GM06990 (cell line): ENCODE data around the gene OR10H1.
"Not testable (repeated sequence)": the region's sequence is repeated elsewhere in the genome, so short reads cannot be mapped to it uniquely, and the experiment has no call there.

Experiments used
- DNase-seq: peaks from one replicate; pipeline ENCODE4 v3.0.0-alpha.2; 2011; ENCODE audit not compliant: insufficient read length; ENCODE audit errors: extremely low read depth
- H3K27me3 ChIP-seq: replicated peaks from 2 replicates; pipeline ENCODE4 v1.6.0; 2011; ENCODE audit warnings: low read length; ENCODE audit not compliant: control insufficient read depth, insufficient read depth
- H3K36me3 ChIP-seq: 2 replicates; pipeline ENCODE4 v1.5.1; 2011; ENCODE audit warnings: low read length; ENCODE audit not compliant: control insufficient read depth, insufficient read depth
- H3K4me3 ChIP-seq: replicated peaks from 2 replicates; pipeline ENCODE4 v1.5.1; 2011; ENCODE audit warnings: low read depth, mild to moderate bottlenecking, control low read depth, low read length
- TF ChIP-seq, protein P1 (sequence below): IDR thresholded peaks from 2 replicates; pipeline ENCODE4 v1.5.1; 2011; ENCODE audit warnings: low read length, control low read depth, mild to moderate bottlenecking, inconsistent platforms; ENCODE audit not compliant: insufficient read depth, poor library complexity, severe bottlenecking

Gene OR10H1

DNA sequence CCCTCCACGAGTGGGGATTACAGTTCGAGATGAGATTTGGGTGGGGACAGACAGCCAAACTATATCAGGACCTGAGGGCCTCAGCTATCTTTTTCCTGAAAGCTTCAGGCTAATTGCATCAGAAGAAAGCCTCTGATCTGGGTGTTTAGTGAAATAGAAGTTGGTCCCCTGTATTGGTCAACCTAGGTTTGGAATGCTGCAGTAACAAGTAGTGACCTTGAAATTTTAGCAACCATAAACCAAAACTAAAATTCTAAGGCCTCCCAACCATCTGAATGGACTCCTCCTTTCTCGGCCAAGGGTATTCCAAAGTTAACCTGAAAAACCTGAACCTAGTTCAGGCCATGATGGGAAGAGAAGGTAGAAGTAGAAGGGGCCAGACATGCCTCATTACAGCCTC, 34.9 kb upstream of the OR10H1 start:
- Histone ChIP-seq H3K36me3 (no peaks in the 10 kb centered on the region), H3K27me3 (no peaks in the 10 kb centered on the region; the same call in 1 of the 2 replicates), H3K4me3 (no peak overlapping the region)
- TF ChIP-seq, protein P1, sequence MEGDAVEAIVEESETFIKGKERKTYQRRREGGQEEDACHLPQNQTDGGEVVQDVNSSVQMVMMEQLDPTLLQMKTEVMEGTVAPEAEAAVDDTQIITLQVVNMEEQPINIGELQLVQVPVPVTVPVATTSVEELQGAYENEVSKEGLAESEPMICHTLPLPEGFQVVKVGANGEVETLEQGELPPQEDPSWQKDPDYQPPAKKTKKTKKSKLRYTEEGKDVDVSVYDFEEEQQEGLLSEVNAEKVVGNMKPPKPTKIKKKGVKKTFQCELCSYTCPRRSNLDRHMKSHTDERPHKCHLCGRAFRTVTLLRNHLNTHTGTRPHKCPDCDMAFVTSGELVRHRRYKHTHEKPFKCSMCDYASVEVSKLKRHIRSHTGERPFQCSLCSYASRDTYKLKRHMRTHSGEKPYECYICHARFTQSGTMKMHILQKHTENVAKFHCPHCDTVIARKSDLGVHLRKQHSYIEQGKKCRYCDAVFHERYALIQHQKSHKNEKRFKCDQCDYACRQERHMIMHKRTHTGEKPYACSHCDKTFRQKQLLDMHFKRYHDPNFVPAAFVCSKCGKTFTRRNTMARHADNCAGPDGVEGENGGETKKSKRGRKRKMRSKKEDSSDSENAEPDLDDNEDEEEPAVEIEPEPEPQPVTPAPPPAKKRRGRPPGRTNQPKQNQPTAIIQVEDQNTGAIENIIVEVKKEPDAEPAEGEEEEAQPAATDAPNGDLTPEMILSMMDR, result no peak
- DNase-seq, result no peak

DNA sequence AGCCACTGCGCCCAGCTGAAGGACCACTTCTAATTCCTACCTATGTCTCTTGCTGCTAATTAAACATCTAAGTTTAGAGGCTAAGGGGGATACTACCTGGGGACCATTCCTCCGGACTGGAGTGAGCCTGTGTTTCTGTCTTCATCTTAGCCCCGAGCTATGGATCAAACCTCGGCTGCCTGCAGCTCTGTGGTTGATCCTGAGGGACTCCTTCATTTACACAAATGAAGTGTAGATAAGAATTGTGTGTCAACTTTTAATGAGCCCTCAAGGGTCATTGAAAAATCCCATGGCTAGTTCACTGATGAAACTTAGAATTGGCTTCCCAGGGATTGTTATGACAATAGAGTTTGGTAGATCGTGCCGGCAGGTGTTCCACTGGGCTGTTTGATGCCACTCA, 31.5 kb upstream of the OR10H1 start:
- Histone ChIP-seq H3K27me3 (no peaks in the 10 kb centered on the region; the same call in 1 of the 2 replicates), H3K4me3 (no peak overlapping the region), H3K36me3 (no peaks in the 10 kb centered on the region)
- DNase-seq, result no peak
- TF ChIP-seq, protein P1, result no peak

DNA sequence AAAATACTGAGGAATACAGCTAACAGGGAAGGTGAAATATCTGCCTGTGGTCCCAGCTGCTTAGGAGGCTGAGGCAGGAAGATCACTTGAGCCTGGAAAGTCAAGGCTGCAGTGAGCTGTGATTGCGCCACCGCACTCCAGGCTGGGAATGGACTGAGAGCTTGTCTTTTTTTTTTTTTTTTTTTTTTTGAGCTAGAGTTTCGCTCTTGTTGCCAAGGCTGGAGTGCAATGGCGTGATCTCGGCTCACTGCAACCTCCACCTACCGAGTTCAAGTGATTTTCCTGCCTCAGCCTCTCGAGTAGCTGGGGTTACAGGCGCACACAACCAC, 28.4 kb upstream of the OR10H1 start:
- not testable (repeated sequence) for H3K4me3 ChIP-seq, H3K27me3 ChIP-seq, DNase-seq, H3K36me3 ChIP-seq

DNA sequence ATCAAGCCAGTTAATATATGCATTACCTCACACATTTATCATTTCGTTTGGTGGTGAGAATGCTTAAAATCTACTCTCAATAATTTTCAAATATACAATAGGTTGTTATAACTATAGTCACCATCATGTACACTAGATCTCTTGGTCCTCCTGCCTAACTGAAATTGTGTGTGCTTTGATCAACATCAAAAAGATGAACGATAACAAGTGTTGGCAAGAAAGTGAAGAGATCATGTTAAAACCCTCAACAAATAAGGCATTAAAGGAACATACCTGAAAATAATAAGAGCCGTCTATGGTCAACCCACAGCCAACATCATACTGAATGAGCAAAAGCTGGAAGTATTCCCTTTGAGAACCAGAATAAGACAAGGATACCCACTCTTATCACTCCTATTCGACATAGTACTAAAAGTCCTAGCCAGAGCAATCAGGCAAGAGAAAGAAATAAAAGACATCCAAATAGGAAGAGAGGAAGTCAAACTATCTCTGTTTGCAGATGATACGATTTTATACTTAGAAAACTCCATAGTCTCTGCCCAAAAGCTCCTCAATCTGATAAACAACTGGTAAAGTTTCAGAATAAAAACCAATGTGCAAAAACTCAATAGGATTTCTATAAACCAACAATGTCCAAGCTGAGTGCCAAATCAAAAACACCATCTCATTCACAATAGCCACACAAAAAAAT, 27.9 kb upstream of the OR10H1 start:
- Histone ChIP-seq H3K27me3 (no peaks in the 10 kb centered on the region; the same call in 1 of the 2 replicates), H3K36me3 (no peaks in the 10 kb centered on the region), H3K4me3 (no peak overlapping the region)
- TF ChIP-seq, protein P1, result no peak
- DNase-seq, result no peak

DNA sequence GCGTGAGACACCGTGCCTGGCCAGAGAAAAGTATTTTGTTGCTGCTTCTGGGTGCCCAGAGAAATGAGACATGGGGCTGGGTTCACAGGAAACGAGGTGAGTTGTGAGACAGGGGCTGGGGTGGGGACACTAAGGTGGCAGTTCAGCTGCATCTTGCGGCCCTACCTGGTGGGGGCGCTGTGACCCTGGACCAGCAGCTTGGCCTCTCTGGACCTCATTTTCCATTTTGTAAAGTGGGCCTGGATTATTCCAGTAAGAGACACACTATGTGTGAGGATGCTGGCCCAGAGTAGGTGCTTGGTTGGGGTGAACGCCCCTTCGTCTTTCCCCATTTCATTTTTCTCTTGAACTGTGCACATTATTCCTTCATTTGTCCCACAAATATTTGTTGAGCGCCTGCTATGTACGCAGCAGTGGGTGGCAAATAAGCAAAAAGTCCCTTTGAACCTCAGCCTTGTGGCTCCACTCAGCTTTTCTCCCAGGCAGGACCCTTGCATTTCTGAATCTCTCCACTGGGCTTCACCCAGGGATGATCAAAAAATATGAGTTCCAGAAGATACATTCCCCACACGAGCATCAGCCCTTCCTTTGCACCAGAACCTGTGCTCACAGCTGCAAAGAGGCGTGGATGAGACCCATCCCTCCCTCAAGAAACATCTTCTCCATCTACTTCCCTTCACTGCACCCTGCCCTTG, 26.6 kb upstream of the OR10H1 start:
- Histone ChIP-seq H3K36me3 (no peaks in the 10 kb centered on the region), H3K4me3 (no peak overlapping the region), H3K27me3 (no peaks in the 10 kb centered on the region; the same call in 1 of the 2 replicates)
- TF ChIP-seq, protein P1, result no peak
- no peak for DNase-seq

DNA sequence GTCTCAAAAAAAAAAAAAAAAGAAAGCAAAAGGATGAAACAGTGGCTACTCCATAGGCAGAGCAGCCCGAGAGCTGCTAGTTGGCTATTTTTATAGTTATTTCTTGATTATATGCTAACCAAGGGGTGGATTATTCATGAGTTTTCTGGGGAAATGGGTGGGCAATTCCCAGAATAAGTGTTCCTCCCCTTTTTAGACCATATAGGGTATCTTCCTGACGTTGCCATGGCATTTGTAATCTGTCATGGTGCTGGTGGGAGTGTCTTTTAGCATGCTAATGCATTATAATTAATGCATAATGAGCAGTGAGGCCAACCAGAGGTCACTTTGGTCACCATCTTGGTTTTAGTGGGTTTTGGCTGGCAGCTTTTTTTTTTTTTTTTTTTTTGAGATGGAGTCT, 25.4 kb upstream of the OR10H1 start:
- H3K4me3 ChIP-seq, result no peak overlapping the region
- DNase-seq, result no peak
- TF ChIP-seq, protein P1, result no peak
- H3K27me3 ChIP-seq, result no peaks in the 10 kb centered on the region
- no peaks in the 10 kb centered on the region for H3K36me3 ChIP-seq

DNA sequence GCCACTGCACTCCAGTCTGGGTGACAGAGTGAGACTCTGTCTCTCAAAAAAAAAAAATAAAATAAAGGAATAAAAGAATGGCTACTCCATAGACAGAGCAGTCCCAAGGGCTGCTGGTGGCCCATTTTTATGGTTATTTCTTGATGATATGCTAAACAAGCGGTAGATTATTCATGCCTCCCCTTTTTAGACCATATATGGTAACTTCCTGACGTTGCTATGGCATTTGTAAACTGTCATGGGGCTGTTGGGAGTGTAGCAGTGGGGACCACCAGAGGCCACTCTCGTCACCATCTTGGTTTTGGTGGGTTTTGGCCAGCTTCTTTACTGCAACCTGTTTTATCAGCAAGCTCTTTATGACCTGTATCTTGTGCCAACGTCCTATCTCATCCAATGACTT, 24.4 kb upstream of the OR10H1 start:
- H3K36me3 ChIP-seq, H3K4me3 ChIP-seq, DNase-seq, H3K27me3 ChIP-seq: not testable (repeated sequence)
